HG03280 (cell line): Measurements from ENCODE around the gene MRAS.

ENCODE experiments used
- ATAC-seq: cut with Tn5 transposase; IDR thresholded peaks from one replicate; pipeline ENCODE4 v1.9.1; 2021; ENCODE audit warnings: mild to moderate bottlenecking, moderate library complexity; ENCODE audit not compliant: unreplicated experiment

The MRAS gene

GRCh38 chr3:138384976-138385375 lies 36.6 kb downstream of the MRAS start:
- ATAC-seq = no peak

- ATAC-seq = no peak
Observed at GRCh38 chr3:138389144-138389601, 40.8 kb downstream of the MRAS start.

GRCh38 chr3:138389841-138390581 lies 41.6 kb downstream of the MRAS start:
- ATAC-seq = no peak

GRCh38 chr3:138390582-138390932 lies 42.2 kb downstream of the MRAS start:
- no peak for ATAC-seq

- ATAC-seq = no peak
Observed at GRCh38 chr3:138394156-138394555, 45.8 kb downstream of the MRAS start.

GRCh38 chr3:138394686-138395085 lies 46.3 kb downstream of the MRAS start:
- ATAC-seq = no peak

GRCh38 chr3:138395865-138396751 lies 47.7 kb downstream of the MRAS start:
- ATAC-seq = no peak

GRCh38 chr3:138396752-138397410 lies 48.5 kb downstream of the MRAS start:
- ATAC-seq = no peak

GRCh38 chr3:138397983-138398382 lies 49.6 kb downstream of the MRAS start:
- no peak for ATAC-seq

- no peak for ATAC-seq
Observed at GRCh38 chr3:138398791-138399575, 50.6 kb downstream of the MRAS start.

GRCh38 chr3:138399766-138400165 lies 51.4 kb downstream of the MRAS start:
- no peak for ATAC-seq

GRCh38 chr3:138400651-138401070 lies 52.3 kb downstream of the MRAS start:
- ATAC-seq = no peak

- no peak for ATAC-seq
Observed at GRCh38 chr3:138401834-138402233, 53.5 kb downstream of the MRAS start.

GRCh38 chr3:138404121-138404520 lies 55.7 kb downstream of the MRAS start:
- ATAC-seq = no peak

- no peak for ATAC-seq
Observed at GRCh38 chr3:138405001-138405400, 56.6 kb downstream of the MRAS start.

GRCh38 chr3:138405486-138405885 lies 57.1 kb downstream of the MRAS start:
- no peak for ATAC-seq

- ATAC-seq = no peak
Observed at GRCh38 chr3:138406606-138407005, 58.2 kb downstream of the MRAS start.

- ATAC-seq = no peak
Observed at GRCh38 chr3:138407236-138407907, 59.0 kb downstream of the MRAS start.

- no peak for ATAC-seq
Observed at GRCh38 chr3:138408751-138409570, 60.6 kb downstream of the MRAS start.
